ENCODE data around the gene ELF4.

Gene ELF4

GRCh38 chrX:130139474-130140201 lies 29.3 kb upstream of the ELF4 start:
- H3K4me3 ChIP-seq (ENCODE audit: low read depth, low read length), result no peak overlapping the region
- no peak for TF ChIP-seq CTCF (IDR thresholded peaks at IDR 0.05; ENCODE audit: low read depth, low read length)

GRCh38 chrX:130136961-130137360 lies 26.7 kb upstream of the ELF4 start:
- H3K4me3 ChIP-seq (ENCODE audit: low read depth, low read length), result no peak overlapping the region
- TF ChIP-seq CTCF (IDR thresholded peaks at IDR 0.05; ENCODE audit: low read depth, low read length), result no peak

- TF ChIP-seq CTCF (IDR thresholded peaks at IDR 0.05; ENCODE audit: low read depth, low read length), result no peak
- no peak overlapping the region for H3K4me3 ChIP-seq (ENCODE audit: low read depth, low read length)
Measured at GRCh38 chrX:130136496-130136895, 26.2 kb upstream of the ELF4 start.

GRCh38 chrX:130130990-130131389 lies 20.7 kb upstream of the ELF4 start:
- no peak overlapping the region for H3K4me3 ChIP-seq (ENCODE audit: low read depth, low read length)
- no peak for TF ChIP-seq CTCF (IDR thresholded peaks at IDR 0.05; ENCODE audit: low read depth, low read length)

- no peak overlapping the region for H3K4me3 ChIP-seq (ENCODE audit: low read depth, low read length)
- no peak for TF ChIP-seq CTCF (IDR thresholded peaks at IDR 0.05; ENCODE audit: low read depth, low read length)
Measured at GRCh38 chrX:130125091-130125874, 15.0 kb upstream of the ELF4 start.

GRCh38 chrX:130124577-130124976 lies 14.3 kb upstream of the ELF4 start:
- no peak overlapping the region for H3K4me3 ChIP-seq (ENCODE audit: low read depth, low read length)
- no peak for TF ChIP-seq CTCF (IDR thresholded peaks at IDR 0.05; ENCODE audit: low read depth, low read length)

- no peak overlapping the region for H3K4me3 ChIP-seq (ENCODE audit: low read depth, low read length)
- TF ChIP-seq CTCF (IDR thresholded peaks at IDR 0.05; ENCODE audit: low read depth, low read length), result no peak
Measured at GRCh38 chrX:130121505-130121800, 11.2 kb upstream of the ELF4 start.

Measured in WI38 (cell line).